Ureter (tissue), 1 donor: ENCODE data around the gene PSD. TPM values are rescaled to one million over a fixed set of nuclear protein-coding genes. Genes with fewer than 3 reads are reported as not detected.

Experiments used
- DNase-seq: peaks from one replicate; pipeline ENCODE4 v3.0.0-alpha.2; 2020; ENCODE audit warnings: low spot score
- total RNA-seq: library from RNA; stranded (reverse); gene quantifications from one replicate; pipeline ENCODE4 v1.2.4, GENCODE V29; 2023
- donor health status: DM: yes; HTN: yes; CAD: no.

PSD gene
- total RNA-seq, 1 donor from 2014 or later: 5.1 TPM

- DNase-seq: no peak
Measured at GRCh38 chr10:102420181-102420713, 1.7 kb upstream of the PSD start.

DNA sequence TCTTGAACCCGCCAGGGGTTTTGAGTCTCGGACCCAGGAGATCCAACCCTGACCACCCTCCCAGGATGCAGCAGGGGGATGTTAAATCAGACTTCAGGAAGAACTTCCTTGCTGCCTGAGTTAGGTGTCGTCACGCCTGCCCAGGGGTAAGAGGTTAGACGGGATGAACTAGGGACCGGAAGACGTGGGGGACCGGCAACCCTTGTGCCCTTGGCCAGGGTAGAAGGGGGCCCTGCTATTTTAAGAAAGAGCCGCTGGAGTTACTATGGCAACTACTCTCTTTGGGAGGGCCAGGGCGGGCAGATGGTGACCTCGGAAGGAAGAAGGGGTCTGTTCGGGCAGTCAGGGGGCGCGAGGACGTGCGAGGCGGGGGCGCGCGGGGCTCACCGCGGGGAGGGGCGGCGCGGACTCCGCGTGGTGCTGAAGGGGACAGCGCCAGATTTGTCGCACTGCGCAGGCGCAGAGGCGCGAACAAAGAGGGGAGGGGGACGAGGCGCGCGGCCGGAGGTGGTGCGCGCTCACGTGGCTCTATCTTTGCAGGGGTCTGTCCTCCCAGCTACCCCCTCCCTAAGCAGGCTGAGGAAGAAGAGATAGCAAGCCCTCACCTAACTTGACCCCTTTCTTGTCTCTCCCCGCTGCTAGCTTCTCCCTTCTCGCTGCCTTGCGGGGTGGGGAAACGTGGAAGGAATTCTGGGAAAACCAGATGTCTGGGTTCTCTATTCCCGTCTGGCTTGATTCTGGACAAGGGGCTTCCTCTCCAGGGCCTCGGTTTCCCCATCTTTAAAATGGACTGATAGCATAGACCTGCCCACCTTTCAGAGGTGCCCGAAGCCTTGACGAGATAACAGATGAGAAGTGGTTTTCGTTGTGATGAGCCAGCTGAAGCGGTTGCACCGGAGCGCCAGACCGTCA is 940 bp upstream of the PSD start:
- no peak for DNase-seq

DNA sequence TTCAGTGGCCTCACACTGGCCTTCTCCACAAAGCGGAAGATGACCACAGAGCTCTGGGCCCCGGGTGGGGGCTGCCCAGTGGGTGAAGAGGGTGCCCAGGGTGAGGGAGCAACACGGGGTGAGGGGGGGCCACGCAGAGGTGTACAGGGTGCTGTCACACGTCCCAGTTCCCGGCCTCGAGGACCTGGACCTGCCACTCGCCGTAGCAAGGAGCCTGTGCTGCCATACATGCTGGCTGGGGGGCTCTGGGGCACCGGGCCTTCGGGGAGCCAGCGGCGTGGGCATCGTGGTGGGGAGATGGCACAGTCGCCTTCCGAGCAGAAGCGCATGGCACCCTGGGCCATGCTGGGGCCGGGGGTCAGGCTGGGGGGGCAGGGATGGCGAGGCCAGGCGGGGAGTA is 1.9 kb downstream of the PSD start:
- DNase-seq: no peak

- DNase-seq: no peak
Measured at GRCh38 chr10:102416283-102416682, 2.3 kb downstream of the PSD start.

GRCh38 chr10:102414749-102415148 is 3.8 kb downstream of the PSD start:
- no peak for DNase-seq

GRCh38 chr10:102413806-102414561 is 4.6 kb downstream of the PSD start:
- DNase-seq: no peak

DNA sequence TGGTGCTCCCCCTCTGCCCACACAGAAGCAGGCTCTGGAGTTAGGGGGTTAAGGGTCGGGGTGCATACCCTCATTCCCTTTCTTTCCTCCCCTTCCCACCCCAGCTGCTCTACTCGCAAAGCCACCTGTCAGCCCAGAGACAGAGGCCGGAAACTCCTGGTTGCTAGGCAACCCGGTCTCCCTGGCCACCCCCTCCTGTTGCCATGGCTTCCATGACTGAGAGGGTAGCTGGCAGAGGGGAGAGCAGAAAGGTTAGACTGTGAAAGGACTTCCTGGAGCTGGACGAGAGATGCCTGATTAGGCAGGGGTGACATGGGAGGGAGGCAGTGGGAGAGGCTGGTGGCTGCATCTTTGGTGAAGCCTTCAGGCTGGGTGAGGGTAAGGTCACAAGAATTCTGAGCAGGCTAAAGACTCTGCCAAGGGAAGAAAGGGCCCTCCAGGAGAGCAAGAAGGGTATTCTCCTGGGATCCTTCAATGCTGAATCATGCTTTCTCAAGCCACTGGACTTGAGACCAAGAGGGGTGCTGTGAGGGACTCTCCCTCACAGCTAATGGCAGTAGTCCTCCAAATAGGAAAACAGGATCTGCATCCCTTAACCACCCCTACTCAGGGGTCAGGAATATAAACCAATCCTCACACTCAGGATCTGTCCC is 5.4 kb downstream of the PSD start:
- no peak for DNase-seq

DNA sequence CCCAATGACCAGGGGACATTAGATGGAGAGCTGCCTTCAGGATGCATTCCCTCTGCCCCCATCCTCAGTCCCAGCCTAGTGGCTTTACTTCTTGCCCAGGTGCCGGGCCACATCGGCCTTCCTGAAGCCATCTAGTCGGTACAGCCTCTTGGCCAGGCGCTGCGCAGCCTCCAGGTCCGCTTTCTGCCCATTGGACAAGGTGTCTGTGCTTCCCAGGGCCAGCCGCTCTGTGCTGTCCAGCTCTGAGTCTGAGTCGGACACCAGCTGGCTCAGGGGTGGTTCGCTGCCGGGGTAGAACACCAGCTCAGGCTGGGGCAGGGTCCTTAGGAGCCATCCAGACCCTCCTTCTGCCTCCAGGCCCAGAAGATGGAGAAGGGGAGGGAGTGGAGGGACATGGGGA is 6.3 kb downstream of the PSD start:
- no peak for DNase-seq

DNA sequence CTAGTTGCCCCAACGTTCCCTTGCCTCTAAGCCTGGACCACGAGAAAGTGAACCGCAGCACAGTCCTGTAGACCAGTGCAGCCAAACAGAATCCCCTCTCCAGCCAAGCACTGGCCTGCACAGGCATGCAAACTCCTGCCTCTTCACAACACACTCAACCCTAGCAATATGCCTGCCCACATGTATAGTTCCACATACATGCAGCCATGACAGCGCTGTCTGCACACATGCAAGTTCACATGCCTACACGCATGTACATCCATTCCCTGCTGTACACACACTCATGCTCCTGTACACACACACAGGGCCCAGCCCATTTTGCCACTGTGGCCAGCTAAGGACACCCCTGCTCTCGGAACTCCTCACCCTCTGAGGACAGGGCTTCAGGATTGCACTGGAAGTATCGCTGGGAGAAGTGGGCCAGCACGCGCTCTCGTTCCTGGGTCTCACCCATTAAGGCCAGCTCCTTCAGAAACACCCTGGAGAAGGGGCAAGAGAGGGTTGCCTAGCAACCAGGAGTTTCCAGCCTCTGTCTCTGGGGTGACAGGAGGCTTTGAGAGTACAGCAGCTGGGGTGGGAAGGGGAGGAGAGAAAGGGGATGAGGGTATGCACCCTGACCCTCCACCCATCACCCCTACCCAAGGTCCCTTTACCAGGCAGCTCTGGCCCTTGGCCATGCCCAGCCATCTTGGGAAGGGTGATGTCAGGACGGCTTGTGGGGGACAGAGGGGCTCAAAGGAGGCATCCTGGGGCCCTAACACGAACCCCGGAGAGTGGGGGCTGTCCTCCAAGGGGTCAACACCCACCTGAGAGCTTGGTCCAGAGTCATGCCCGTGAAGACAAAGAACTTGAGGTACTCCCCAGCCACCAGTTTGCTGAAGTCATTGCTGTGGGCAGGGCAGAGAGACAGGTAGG is 7.0 kb downstream of the PSD start:
- no peak for DNase-seq

DNA sequence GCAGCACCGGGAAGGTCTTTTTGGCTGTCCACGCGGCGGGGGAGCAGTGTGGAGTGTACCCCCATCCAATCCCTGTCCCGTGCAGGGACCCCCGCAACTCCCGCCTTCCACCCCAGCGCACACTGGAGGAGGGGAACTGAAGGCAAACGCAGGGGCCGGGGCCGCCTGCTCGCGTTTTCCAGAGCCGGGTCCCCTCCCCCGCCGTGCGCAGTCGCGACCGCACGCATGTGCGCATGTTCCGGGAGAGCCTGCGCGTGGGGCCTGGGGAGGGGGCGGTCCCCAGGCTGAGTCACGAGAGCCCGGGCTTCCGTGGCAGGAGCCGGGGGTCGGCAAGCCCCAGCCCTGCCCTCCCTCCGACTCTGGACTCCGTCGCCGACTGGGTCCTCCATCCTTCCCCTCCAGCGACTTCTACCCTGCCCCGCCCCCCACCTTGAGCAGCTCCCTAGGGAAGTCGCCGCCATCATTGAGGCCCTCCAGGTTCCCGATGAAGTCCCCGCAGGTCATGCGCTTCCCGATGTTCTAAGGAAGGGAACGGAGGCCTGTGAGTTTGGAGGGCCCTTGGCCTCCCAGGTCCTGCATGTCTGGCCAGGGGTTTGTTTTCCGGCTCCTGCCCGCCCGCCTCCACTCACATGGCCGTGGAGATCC is 8.0 kb downstream of the PSD start:
- DNase-seq: no peak

GRCh38 chr10:102409604-102410428 is 8.8 kb downstream of the PSD start:
- no peak for DNase-seq

GRCh38 chr10:102408728-102409603 is 9.6 kb downstream of the PSD start:
- no peak for DNase-seq

- no peak for DNase-seq
Measured at GRCh38 chr10:102408131-102408727, 10.4 kb downstream of the PSD start.

GRCh38 chr10:102407425-102408130 is 11.0 kb downstream of the PSD start:
- no peak for DNase-seq

DNA sequence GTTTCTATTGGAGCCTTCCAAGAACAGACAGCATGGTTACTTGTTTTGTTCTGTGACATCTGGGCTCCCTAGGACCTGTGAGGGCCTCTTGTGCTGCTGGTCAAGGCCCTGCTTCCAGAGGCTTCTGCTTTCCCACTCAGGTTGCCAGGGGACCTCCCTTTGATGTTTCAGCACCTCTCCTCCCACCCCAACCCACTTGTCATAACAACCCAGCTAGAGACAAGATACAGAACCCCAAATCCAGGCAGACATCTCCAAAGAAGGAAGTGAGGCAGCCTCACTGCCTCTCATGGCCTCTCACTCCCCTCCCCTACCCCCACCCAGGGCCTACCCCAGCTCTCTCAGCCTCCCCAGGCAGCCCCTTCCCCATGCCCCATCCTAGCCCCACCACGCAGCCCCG is 11.8 kb downstream of the PSD start:
- no peak for DNase-seq

DNA sequence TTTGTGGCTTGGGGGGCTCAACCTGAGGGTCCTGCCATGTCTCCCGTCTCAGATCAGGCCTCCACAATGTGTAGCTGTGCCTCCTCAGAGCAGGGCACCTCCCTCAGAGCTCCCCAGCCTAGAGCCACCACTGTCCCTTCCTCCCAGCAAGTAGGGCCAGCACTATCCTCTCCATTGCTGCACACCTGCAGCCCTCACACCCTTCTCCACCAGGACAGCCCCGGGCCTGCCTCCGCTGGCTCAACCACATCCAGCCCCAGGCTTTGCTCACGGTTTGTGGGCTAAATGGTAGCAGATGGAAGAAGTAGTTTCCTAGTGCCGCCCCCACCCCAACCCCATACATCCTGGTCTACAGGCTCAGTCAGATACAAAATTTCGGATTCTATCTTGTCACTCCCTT is 13.0 kb downstream of the PSD start:
- no peak for DNase-seq

GRCh38 chr10:102405108-102405571 is 13.4 kb downstream of the PSD start:
- DNase-seq: no peak
